ENCODE measurements around the gene MAGEF1. TPM values are rescaled to one million over a fixed set of nuclear protein-coding genes. Genes with fewer than 3 reads are reported as not detected.

Gene MAGEF1, protein sequence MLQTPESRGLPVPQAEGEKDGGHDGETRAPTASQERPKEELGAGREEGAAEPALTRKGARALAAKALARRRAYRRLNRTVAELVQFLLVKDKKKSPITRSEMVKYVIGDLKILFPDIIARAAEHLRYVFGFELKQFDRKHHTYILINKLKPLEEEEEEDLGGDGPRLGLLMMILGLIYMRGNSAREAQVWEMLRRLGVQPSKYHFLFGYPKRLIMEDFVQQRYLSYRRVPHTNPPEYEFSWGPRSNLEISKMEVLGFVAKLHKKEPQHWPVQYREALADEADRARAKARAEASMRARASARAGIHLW
- 67.9 TPM for polyA plus RNA-seq (2013, experiment 1 of 2)
- polyA plus RNA-seq (2013, experiment 2 of 2), result 67.5 TPM

DNA sequence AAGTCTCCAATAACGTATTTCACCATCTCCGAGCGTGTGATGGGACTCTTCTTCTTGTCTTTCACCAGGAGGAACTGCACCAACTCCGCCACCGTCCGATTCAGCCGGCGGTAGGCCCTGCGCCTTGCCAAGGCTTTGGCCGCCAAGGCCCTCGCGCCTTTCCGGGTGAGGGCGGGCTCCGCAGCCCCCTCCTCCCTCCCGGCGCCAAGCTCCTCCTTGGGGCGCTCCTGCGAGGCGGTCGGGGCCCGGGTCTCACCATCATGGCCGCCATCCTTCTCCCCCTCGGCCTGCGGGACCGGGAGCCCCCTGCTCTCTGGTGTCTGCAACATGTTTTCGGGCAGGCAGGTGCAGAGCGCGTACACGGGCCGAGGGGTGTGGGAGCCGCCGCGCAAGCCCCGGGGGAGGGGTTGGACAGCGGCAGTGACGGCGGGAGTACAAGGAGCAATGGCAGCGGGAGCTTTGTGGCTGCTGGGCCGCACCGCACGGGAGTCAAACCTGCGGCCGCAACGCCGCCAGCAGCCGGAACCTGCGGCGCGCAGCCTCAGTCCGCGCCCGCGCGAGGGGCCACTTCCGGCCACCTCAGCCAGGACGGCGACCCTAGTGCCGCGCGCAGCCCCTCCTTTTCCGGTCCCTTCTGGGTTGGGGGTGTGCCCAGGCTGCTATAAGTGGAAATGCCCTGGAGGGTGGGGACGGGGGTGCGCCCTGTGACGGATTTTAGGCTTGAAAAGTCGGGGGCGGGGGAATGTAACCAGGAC lies at the start of gene MAGEF1:
Gene MAGEF1, minus strand, starts transcription at position 572 of the 755 bp plus-strand sequence. Its CDS starts 243 bp downstream, at position 329.
- H2BK5ac ChIP-seq (ENCODE audit: low read length), result peak within 1 kb of the TSS; percentile 97
- H3K4me3 ChIP-seq (ENCODE audit: low read length in 2 of 2), result peak within 1 kb of the TSS; percentile 67 to 99
- peak within 1 kb of the TSS; percentile 83 for H2BK15ac ChIP-seq (ENCODE audit: low read length)
- H2AFZ ChIP-seq (ENCODE audit: low read length), result peak within 1 kb of the TSS; percentile 90
- peak within 1 kb of the TSS; percentile 100 for H3K18ac ChIP-seq (ENCODE audit: low read length)
- H3K4me2 ChIP-seq (ENCODE audit: insufficient read depth, low read length, poor library complexity, severe bottlenecking), result peak within 1 kb of the TSS; percentile 87
- no CpG with 5 or more reads among the region's 67 CpGs for WGBS, 2 donors (ENCODE audit: extremely low coverage in 2 of 2, insufficient read length in 2 of 2, insufficient replicate concordance in 1 of 2)
- peaks cover 13 to 33% of the 10 kb centered on the region in 2 donors for H3K36me3 ChIP-seq (replicated peaks in 1 of 2; ENCODE audit: control insufficient read depth in 2 of 2, insufficient read depth in 2 of 2, low read length in 2 of 2)
- H2BK120ac ChIP-seq (ENCODE audit: low read depth, low read length), result peak within 1 kb of the TSS; percentile 78
- H4K91ac ChIP-seq (ENCODE audit: low read depth, low read length, poor library complexity), result peak within 1 kb of the TSS; percentile 100
- H3K9ac ChIP-seq (ENCODE audit: low read depth, low read length, poor library complexity), result peak within 1 kb of the TSS; percentile 99
- no peaks in the 10 kb centered on the region for H3K27me3 ChIP-seq (ENCODE audit: control insufficient read depth in 3 of 3, insufficient read depth in 3 of 3, low read depth in 1 of 3, low read length in 3 of 3)
- peak; percentile 85 for DNase-seq (ENCODE audit: low spot score)
- H3K4ac ChIP-seq (ENCODE audit: low read length), result peak within 1 kb of the TSS; percentile 99
- no peak within 1 kb of the TSS for H2BK12ac ChIP-seq (ENCODE audit: low read length)
- H3K27ac ChIP-seq (replicated peaks; ENCODE audit: low read length), result peak within 1 kb of the TSS; percentile 96
- peak within 1 kb of the TSS; percentile 97 for H2AK5ac ChIP-seq (ENCODE audit: low read depth, low read length)
- H3K79me1 ChIP-seq (ENCODE audit: low read depth, low read length), result peaks cover 2% of the 10 kb centered on the region
- H3K14ac ChIP-seq (ENCODE audit: low read length), result peak within 1 kb of the TSS; percentile 98
- H3K4me1 ChIP-seq (ENCODE audit: control insufficient read depth in 2 of 2, insufficient read depth in 1 of 2, low read depth in 1 of 2, low read length in 2 of 2), result peaks cover 8 to 13% of the 10 kb centered on the region in 2 donors
- H3K9me3 ChIP-seq (replicated peaks in 1 of 2; ENCODE audit: control insufficient read depth in 2 of 2, insufficient read depth in 1 of 2, low read depth in 1 of 2, low read length in 2 of 2), result peaks cover 8 to 20% of the 10 kb centered on the region in 2 donors
- H3K23ac ChIP-seq (ENCODE audit: low read depth, low read length, poor library complexity), result peak within 1 kb of the TSS; percentile 99
- peak within 1 kb of the TSS; percentile 78 for H4K8ac ChIP-seq (ENCODE audit: low read depth, low read length)

GRCh38 chr3:184761075-184761841 lies 49.4 kb upstream of the MAGEF1 start:
- H3K79me1 ChIP-seq (ENCODE audit: low read depth, low read length), result no peaks in the 10 kb centered on the region
- no peak overlapping the region for H2BK5ac ChIP-seq (ENCODE audit: low read length)
- peak overlapping the region; percentile 10 for H2AK5ac ChIP-seq (ENCODE audit: low read depth, low read length)
- peak overlapping the region; percentile 71 for H3K18ac ChIP-seq (ENCODE audit: low read length)
- H3K27me3 ChIP-seq (ENCODE audit: control insufficient read depth in 3 of 3, insufficient read depth in 3 of 3, low read depth in 1 of 3, low read length in 3 of 3), result peaks cover 0 to 37% (median 0%) of the 10 kb centered on the region in 3 experiments
- no peak overlapping the region for H2AFZ ChIP-seq (ENCODE audit: low read length)
- peak overlapping the region; percentile 67 for H3K14ac ChIP-seq (ENCODE audit: low read length)
- no peak overlapping the region for H3K4me3 ChIP-seq (ENCODE audit: low read length in 2 of 2)
- H3K23ac ChIP-seq (ENCODE audit: low read depth, low read length, poor library complexity), result no peak overlapping the region
- H3K27ac ChIP-seq (replicated peaks; ENCODE audit: low read length), result no peak overlapping the region
- H2BK120ac ChIP-seq (ENCODE audit: low read depth, low read length), result no peak overlapping the region
- no peak overlapping the region for H4K8ac ChIP-seq (ENCODE audit: low read depth, low read length)
- no peaks in the 10 kb centered on the region for H3K36me3 ChIP-seq (replicated peaks in 1 of 2; ENCODE audit: control insufficient read depth in 2 of 2, insufficient read depth in 2 of 2, low read length in 2 of 2)
- peak overlapping the region; percentile 51 for H3K9ac ChIP-seq (ENCODE audit: low read depth, low read length, poor library complexity)
- 100% methylated on average over 1 of the region's 13 CpGs; no CpG with 5 or more reads in 1 of the 2 donors for WGBS, 2 donors (ENCODE audit: extremely low coverage in 2 of 2, insufficient read length in 2 of 2, insufficient replicate concordance in 1 of 2)
- no peak overlapping the region for H2BK15ac ChIP-seq (ENCODE audit: low read length)
- no peak overlapping the region for H4K91ac ChIP-seq (ENCODE audit: low read depth, low read length, poor library complexity)
- H2BK12ac ChIP-seq (ENCODE audit: low read length), result peak overlapping the region; percentile 14
- no peak for DNase-seq (ENCODE audit: low spot score)
- H3K4me1 ChIP-seq (ENCODE audit: control insufficient read depth in 2 of 2, insufficient read depth in 1 of 2, low read depth in 1 of 2, low read length in 2 of 2), result peaks cover 6 to 13% of the 10 kb centered on the region in 2 donors
- no peak overlapping the region for H3K4me2 ChIP-seq (ENCODE audit: insufficient read depth, low read length, poor library complexity, severe bottlenecking)
- no peaks in the 10 kb centered on the region for H3K9me3 ChIP-seq (replicated peaks in 1 of 2; ENCODE audit: control insufficient read depth in 2 of 2, insufficient read depth in 1 of 2, low read depth in 1 of 2, low read length in 2 of 2)
- no peak overlapping the region for H3K4ac ChIP-seq (ENCODE audit: low read length)

GRCh38 chr3:184760337-184761074 lies 48.6 kb upstream of the MAGEF1 start:
- Histone ChIP-seq H2AK5ac (ENCODE audit: low read depth, low read length) (peak overlapping the region; percentile 50), H3K9ac (ENCODE audit: low read depth, low read length, poor library complexity) (peak overlapping the region; percentile 51), H2BK120ac (ENCODE audit: low read depth, low read length) (no peak overlapping the region), H3K4ac (ENCODE audit: low read length) (no peak overlapping the region), H3K79me1 (ENCODE audit: low read depth, low read length) (no peaks in the 10 kb centered on the region), H3K18ac (ENCODE audit: low read length) (peak overlapping the region; percentile 21), H3K14ac (ENCODE audit: low read length) (no peak overlapping the region), H2BK12ac (ENCODE audit: low read length) (no peak overlapping the region), H3K36me3 (replicated peaks in 1 of 2; ENCODE audit: control insufficient read depth in 2 of 2, insufficient read depth in 2 of 2, low read length in 2 of 2) (no peaks in the 10 kb centered on the region), H3K27me3 (ENCODE audit: control insufficient read depth in 3 of 3, insufficient read depth in 3 of 3, low read depth in 1 of 3, low read length in 3 of 3) (peaks cover 0 to 37% (median 0%) of the 10 kb centered on the region in 3 experiments), H3K9me3 (replicated peaks in 1 of 2; ENCODE audit: control insufficient read depth in 2 of 2, insufficient read depth in 1 of 2, low read depth in 1 of 2, low read length in 2 of 2) (no peaks in the 10 kb centered on the region), H4K91ac (ENCODE audit: low read depth, low read length, poor library complexity) (no peak overlapping the region), H4K8ac (ENCODE audit: low read depth, low read length) (no peak overlapping the region), H3K23ac (ENCODE audit: low read depth, low read length, poor library complexity) (no peak overlapping the region), H3K4me2 (ENCODE audit: insufficient read depth, low read length, poor library complexity, severe bottlenecking) (no peak overlapping the region), H3K4me1 (ENCODE audit: control insufficient read depth in 2 of 2, insufficient read depth in 1 of 2, low read depth in 1 of 2, low read length in 2 of 2) (peaks cover 6 to 13% of the 10 kb centered on the region in 2 donors), H3K27ac (replicated peaks; ENCODE audit: low read length) (no peak overlapping the region), H2BK5ac (ENCODE audit: low read length) (no peak overlapping the region), H2BK15ac (ENCODE audit: low read length) (no peak overlapping the region), H3K4me3 (ENCODE audit: low read length in 2 of 2) (no peak overlapping the region), H2AFZ (ENCODE audit: low read length) (no peak overlapping the region)
- no peak for DNase-seq (ENCODE audit: low spot score)
- 100% methylated on average over 1 of the region's 8 CpGs; no CpG with 5 or more reads in 1 of the 2 donors for WGBS, 2 donors (ENCODE audit: extremely low coverage in 2 of 2, insufficient read length in 2 of 2, insufficient replicate concordance in 1 of 2)

Data from neuronal stem cell (in vitro differentiated cells).